Right atrium auricular region (tissue), 2 donors: Measurements from ENCODE around the gene ICA1. TPM values are rescaled to one million over a fixed set of nuclear protein-coding genes. Genes with fewer than 3 reads are reported as not detected.

ENCODE experiments used
- DNase-seq: peaks from one replicate; pipeline ENCODE4 v3.0.0-alpha.2; 2019; ENCODE audit warnings: low spot score
- H3K27ac ChIP-seq, 2 donors: fragments of 200-600 bp; sonication (generic); 1 replicate in 1 of 2; 2 replicates in 1 of 2; pipeline ENCODE4 v1.5.1; 2016 to 2019
- H3K27me3 ChIP-seq, 2 donors: fragments of 200-600 bp; sonication (generic); one replicate each; pipeline versions ENCODE4 v1.5.1 to v1.6.0; 2017 to 2019
- H3K36me3 ChIP-seq: fragments of 200-600 bp; sonication (generic); one replicate; pipeline ENCODE4 v1.5.1; 2016
- H3K4me1 ChIP-seq, 2 donors: fragments of 200-600 bp; sonication (generic); one replicate each; pipeline versions ENCODE4 v1.5.1 to v1.6.0; 2017 to 2019
- H3K4me3 ChIP-seq, 2 donors: fragments of 200-600 bp; sonication (generic); 1 replicate in 1 of 2; 2 replicates in 1 of 2; pipeline ENCODE4 v1.5.1; 2017 to 2019; ENCODE audit warnings: mild to moderate bottlenecking in 1 of 2, moderate library complexity in 1 of 2
- H3K9me3 ChIP-seq, 2 donors: fragments of 200-600 bp; sonication (generic); one replicate each; pipeline ENCODE4 v1.5.1; 2019
- total RNA-seq, 2 donors: library from RNA; depleted of rRNA; stranded (reverse); fragments of >200 nt; gene quantifications; one replicate each; pipeline ENCODE4 v1.1.0, GENCODE V29; 2016
- TF ChIP-seq, protein P1 (sequence below), 2 donors: fragments of 200-600 bp; sonication (generic); IDR thresholded peaks; one replicate each; pipeline ENCODE4 v1.5.1; 2019; ENCODE audit warnings: antibody characterized with exemption in 2 of 2

The ICA1 gene
- total RNA-seq, 2 donors from 2014 or later: 39.4 to 51.8 TPM

DNA sequence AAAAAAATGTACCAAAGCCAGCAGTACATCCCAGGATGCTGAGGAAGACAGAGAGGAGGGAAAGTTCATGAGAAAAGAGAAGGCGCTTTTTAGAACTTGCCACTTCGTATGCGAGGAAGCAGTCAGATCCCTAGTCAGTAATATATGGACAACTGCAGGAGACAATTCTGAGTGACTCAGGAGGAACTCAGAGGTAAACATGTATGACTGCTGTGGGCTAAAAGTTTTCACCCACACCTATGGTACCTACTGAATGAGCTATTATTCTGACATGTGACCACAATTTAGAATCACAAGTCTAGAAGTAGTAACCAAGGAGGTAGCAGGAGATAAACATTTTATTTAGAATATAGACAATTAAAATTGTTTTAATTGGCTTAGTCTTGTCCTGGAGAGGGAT is 126.5 kb downstream of the ICA1 start:
- Histone ChIP-seq H3K4me3 (no peak overlapping the region), H3K27me3 (no peaks in the 10 kb centered on the region), H3K9me3 (no peaks in the 10 kb centered on the region), H3K36me3 (no peaks in the 10 kb centered on the region), H3K27ac (no peak overlapping the region), H3K4me1 (no peaks in the 10 kb centered on the region)
- no peak for DNase-seq
- TF ChIP-seq, protein P1, sequence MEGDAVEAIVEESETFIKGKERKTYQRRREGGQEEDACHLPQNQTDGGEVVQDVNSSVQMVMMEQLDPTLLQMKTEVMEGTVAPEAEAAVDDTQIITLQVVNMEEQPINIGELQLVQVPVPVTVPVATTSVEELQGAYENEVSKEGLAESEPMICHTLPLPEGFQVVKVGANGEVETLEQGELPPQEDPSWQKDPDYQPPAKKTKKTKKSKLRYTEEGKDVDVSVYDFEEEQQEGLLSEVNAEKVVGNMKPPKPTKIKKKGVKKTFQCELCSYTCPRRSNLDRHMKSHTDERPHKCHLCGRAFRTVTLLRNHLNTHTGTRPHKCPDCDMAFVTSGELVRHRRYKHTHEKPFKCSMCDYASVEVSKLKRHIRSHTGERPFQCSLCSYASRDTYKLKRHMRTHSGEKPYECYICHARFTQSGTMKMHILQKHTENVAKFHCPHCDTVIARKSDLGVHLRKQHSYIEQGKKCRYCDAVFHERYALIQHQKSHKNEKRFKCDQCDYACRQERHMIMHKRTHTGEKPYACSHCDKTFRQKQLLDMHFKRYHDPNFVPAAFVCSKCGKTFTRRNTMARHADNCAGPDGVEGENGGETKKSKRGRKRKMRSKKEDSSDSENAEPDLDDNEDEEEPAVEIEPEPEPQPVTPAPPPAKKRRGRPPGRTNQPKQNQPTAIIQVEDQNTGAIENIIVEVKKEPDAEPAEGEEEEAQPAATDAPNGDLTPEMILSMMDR (IDR thresholded peaks at IDR 0.05): no peak

GRCh38 chr7:8134089-8134733 is 127.8 kb downstream of the ICA1 start:
- no peaks in the 10 kb centered on the region for H3K27me3 ChIP-seq
- H3K9me3 ChIP-seq: no peaks in the 10 kb centered on the region
- no peaks in the 10 kb centered on the region for H3K4me1 ChIP-seq
- H3K27ac ChIP-seq: no peak overlapping the region
- TF ChIP-seq, protein P1 (IDR thresholded peaks at IDR 0.05): no peak
- H3K4me3 ChIP-seq: no peak overlapping the region
- no peak for DNase-seq
- no peaks in the 10 kb centered on the region for H3K36me3 ChIP-seq

DNA sequence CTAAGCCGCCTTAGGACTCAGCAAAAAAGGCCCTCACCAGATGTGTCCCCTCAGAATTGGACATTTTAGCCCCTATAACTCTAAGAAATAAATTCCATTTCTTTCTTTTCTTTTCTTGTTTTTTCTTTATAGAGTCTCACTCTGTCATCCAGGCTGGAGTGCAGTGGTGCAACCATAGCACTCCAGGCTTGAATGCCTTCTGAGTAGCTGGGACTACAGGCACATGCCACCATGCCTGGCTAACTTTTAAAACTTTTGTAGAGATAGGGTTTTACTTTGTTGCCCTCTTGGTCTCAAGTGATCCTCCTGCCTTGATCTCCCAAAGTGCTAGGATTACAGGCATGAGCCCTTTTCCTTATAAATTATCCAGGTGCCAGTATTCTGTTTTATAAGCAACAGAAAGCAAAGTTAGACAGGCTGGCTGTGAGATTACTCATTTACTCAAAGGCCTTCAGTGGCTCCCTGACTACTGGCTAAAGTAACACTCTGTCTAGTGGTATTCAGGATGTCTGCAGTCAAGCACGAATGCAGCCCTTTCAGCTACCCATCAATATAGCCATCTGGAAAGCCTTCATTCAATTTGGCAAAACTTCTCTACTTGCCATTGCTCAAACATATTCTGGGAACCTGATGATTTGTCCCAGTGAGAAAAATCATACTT is 128.6 kb downstream of the ICA1 start:
- no peak for DNase-seq
- H3K9me3 ChIP-seq: no peaks in the 10 kb centered on the region
- no peaks in the 10 kb centered on the region for H3K4me1 ChIP-seq
- no peaks in the 10 kb centered on the region for H3K27me3 ChIP-seq
- H3K4me3 ChIP-seq: no peak overlapping the region
- TF ChIP-seq, protein P1 (IDR thresholded peaks at IDR 0.05): no peak
- H3K27ac ChIP-seq: no peak overlapping the region
- no peaks in the 10 kb centered on the region for H3K36me3 ChIP-seq

DNA sequence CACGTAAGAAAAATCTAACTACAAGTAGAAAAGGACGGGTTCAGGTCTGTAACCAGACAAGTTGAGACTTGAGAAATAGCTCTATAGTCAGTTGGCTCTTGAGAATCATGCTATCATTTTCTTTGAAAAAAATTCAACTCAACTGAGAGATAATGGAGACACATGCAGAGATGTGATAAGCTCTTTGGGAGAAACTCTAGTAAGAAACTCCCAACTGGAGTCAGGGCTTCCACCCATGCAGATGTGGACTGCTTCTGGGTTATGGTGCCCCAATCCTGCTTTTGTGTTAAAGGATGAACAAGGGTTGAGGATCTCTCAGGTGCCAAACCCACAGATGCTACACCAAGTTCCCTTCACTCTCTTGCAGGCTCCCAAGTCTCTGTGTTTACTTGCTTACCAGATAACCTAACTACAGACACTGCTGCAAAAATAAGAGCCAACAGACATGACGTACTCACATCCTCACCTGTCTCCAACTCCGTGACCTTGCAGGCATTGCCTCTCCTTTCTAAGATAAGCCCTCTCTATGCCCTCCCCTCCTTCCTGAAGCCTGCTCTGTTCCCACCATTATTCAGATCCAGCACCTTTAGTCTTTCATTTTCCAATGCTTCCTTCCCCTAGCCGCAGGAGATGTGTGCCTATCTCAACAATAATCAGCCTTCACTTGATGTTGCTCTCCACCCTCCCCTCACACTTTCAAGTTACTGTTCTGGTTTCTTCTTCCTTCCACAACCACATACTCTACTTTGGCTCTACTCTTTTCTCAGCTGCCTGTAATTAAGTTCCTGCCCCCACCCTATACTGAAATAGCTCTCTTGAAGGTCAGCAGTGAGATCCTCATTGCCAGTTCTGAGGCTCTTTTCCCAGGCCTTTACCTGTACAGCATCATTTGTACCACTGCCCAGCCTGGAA is 130.0 kb downstream of the ICA1 start:
- Histone ChIP-seq H3K36me3 (peaks cover 5% of the 10 kb centered on the region), H3K4me3 (no peak overlapping the region), H3K9me3 (no peaks in the 10 kb centered on the region), H3K4me1 (no peaks in the 10 kb centered on the region), H3K27me3 (no peaks in the 10 kb centered on the region), H3K27ac (no peak overlapping the region)
- DNase-seq: no peak
- TF ChIP-seq, protein P1 (IDR thresholded peaks at IDR 0.05): no peak

- TF ChIP-seq, protein P1 (IDR thresholded peaks at IDR 0.05): no peak
- H3K4me3 ChIP-seq: no peak overlapping the region
- no peaks in the 10 kb centered on the region for H3K9me3 ChIP-seq
- H3K27ac ChIP-seq: no peak overlapping the region
- H3K36me3 ChIP-seq: peaks cover 5% of the 10 kb centered on the region
- H3K4me1 ChIP-seq: no peaks in the 10 kb centered on the region
- no peak for DNase-seq
- H3K27me3 ChIP-seq: no peaks in the 10 kb centered on the region
Measured at GRCh38 chr7:8130663-8131062, 131.3 kb downstream of the ICA1 start.
